ENCODE data around the gene TBC1D2.
"Not testable (repeated sequence)": the region's sequence is repeated elsewhere in the genome, so short reads cannot be mapped to it uniquely, and the experiment has no call there.

The TBC1D2 gene

GRCh38 chr9:98255578-98256296, at the start of gene TBC1D2:
Gene TBC1D2 (minus strand): TSS chr9:98255649. CDS start chr9:98255541, 108 bp downstream.
- peak; percentile 96 to 97 (median 96) for DNase-seq (ENCODE audit: low read depth in 2 of 3, low spot score in 1 of 3)

GRCh38 chr9:98304381-98304780, 48.9 kb upstream of the TBC1D2 start:
- DNase-seq (ENCODE audit: low read depth in 2 of 3, low spot score in 1 of 3), result no peak

GRCh38 chr9:98303633-98304125, 48.2 kb upstream of the TBC1D2 start:
- no peak for DNase-seq (ENCODE audit: low read depth in 2 of 3, low spot score in 1 of 3)

- no peak for DNase-seq (ENCODE audit: low read depth in 2 of 3, low spot score in 1 of 3)
These were observed 47.6 kb upstream of the TBC1D2 start for GRCh38 chr9:98302938-98303632.

GRCh38 chr9:98302150-98302549, 46.7 kb upstream of the TBC1D2 start:
- no peak for DNase-seq (ENCODE audit: low read depth in 2 of 3, low spot score in 1 of 3)

GRCh38 chr9:98300611-98301010, 45.2 kb upstream of the TBC1D2 start:
- no peak for DNase-seq (ENCODE audit: low read depth in 2 of 3, low spot score in 1 of 3)

- DNase-seq (ENCODE audit: low read depth in 2 of 3, low spot score in 1 of 3), result no peak
These were observed 43.0 kb upstream of the TBC1D2 start for GRCh38 chr9:98298476-98298875.

- no peak for DNase-seq (ENCODE audit: low read depth in 2 of 3, low spot score in 1 of 3)
These were observed 40.4 kb upstream of the TBC1D2 start for GRCh38 chr9:98295824-98296223.

GRCh38 chr9:98291820-98292219, 36.4 kb upstream of the TBC1D2 start:
- DNase-seq (ENCODE audit: low read depth in 2 of 3, low spot score in 1 of 3), result no peak

- no peak for DNase-seq (ENCODE audit: low read depth in 2 of 3, low spot score in 1 of 3)
These were observed 35.0 kb upstream of the TBC1D2 start for GRCh38 chr9:98290411-98290810.

- DNase-seq (ENCODE audit: low read depth in 2 of 3, low spot score in 1 of 3), result no peak
These were observed 34.3 kb upstream of the TBC1D2 start for GRCh38 chr9:98289614-98290201.

GRCh38 chr9:98288881-98289280, 33.4 kb upstream of the TBC1D2 start:
- no peak for DNase-seq (ENCODE audit: low read depth in 2 of 3, low spot score in 1 of 3)

- DNase-seq (ENCODE audit: low read depth in 2 of 3, low spot score in 1 of 3), result no peak
These were observed 31.9 kb upstream of the TBC1D2 start for GRCh38 chr9:98287384-98287783.

GRCh38 chr9:98285446-98285845, 30.0 kb upstream of the TBC1D2 start:
- DNase-seq (ENCODE audit: low read depth in 2 of 3, low spot score in 1 of 3), result no peak

GRCh38 chr9:98284754-98285153, 29.3 kb upstream of the TBC1D2 start:
- DNase-seq (ENCODE audit: low read depth in 2 of 3, low spot score in 1 of 3), result no peak

- not testable (repeated sequence) for DNase-seq (ENCODE audit: low read depth in 2 of 3, low spot score in 1 of 3)
These were observed 27.7 kb upstream of the TBC1D2 start for GRCh38 chr9:98283143-98283542.

- DNase-seq (ENCODE audit: low read depth in 2 of 3, low spot score in 1 of 3), result no peak
These were observed 25.8 kb upstream of the TBC1D2 start for GRCh38 chr9:98281281-98281680.

- no peak for DNase-seq (ENCODE audit: low read depth in 2 of 3, low spot score in 1 of 3)
These were observed 25.1 kb upstream of the TBC1D2 start for GRCh38 chr9:98280574-98280973.

GRCh38 chr9:98280162-98280561, 24.7 kb upstream of the TBC1D2 start:
- no peak for DNase-seq (ENCODE audit: low read depth in 2 of 3, low spot score in 1 of 3)

- no peak for DNase-seq (ENCODE audit: low read depth in 2 of 3, low spot score in 1 of 3)
These were observed 21.5 kb upstream of the TBC1D2 start for GRCh38 chr9:98276907-98277469.

GRCh38 chr9:98275159-98275558, 19.7 kb upstream of the TBC1D2 start:
- DNase-seq (ENCODE audit: low read depth in 2 of 3, low spot score in 1 of 3), result no peak

GRCh38 chr9:98272083-98272482, 16.6 kb upstream of the TBC1D2 start:
- no peak for DNase-seq (ENCODE audit: low read depth in 2 of 3, low spot score in 1 of 3)
